ENCODE results near the gene KIAA0753. TPM values are rescaled to one million over a fixed set of nuclear protein-coding genes. Genes with fewer than 3 reads are reported as not detected.

Gene KIAA0753
- total and polyA plus RNA-seq, 2 of the 8 experiments (the other 6 are each of a cell fraction or from before 2014, with no cell fraction given) = 5.0 to 27.1 TPM

GRCh38 chr17:6666557-6666956 is 26.0 kb upstream of the KIAA0753 start:
- no peak overlapping the region for H3K14ac ChIP-seq (ENCODE audit: insufficient read length)
- no peaks in the 10 kb centered on the region for H3K79me1 ChIP-seq (ENCODE audit: low read depth, low read length)
- H3K27me3 ChIP-seq (replicated peaks in 1 of 4; ENCODE audit: control insufficient read depth in 3 of 4, extremely low read depth in 1 of 4, insufficient read depth in 3 of 4, low read length in 3 of 4) = peaks cover 0 to 6% (median 4%) of the 10 kb centered on the region in 4 experiments; a peak in 2 of 7 replicates
- H3K23me2 ChIP-seq (ENCODE audit: low read depth, low read length) = no peaks in the 10 kb centered on the region
- no peak for DNase-seq (ENCODE audit: low read depth in 1 of 2, low spot score in 2 of 2)
- no peak overlapping the region for H2AK5ac ChIP-seq (ENCODE audit: low read depth, low read length)
- H3K56ac ChIP-seq (replicated peaks; ENCODE audit: insufficient read length, low read depth, low read length) = no peak overlapping the region
- no peak overlapping the region for H3K4me3 ChIP-seq (ENCODE audit: extremely low read depth in 1 of 4, insufficient read depth in 2 of 4, low read depth in 3 of 4, low read length in 4 of 4)
- ChIA-PET CTCF (ENCODE audit: partially characterized antibody) (interaction anchor here (0.6 to 4.8 kb wide), 38 partner anchors 9 to 392 kb away, joined by 3 to 41 read pairs (median 4); partner anchors contain the start of genes ALOX12 and SLC13A5), POLR2A (ENCODE audit: partially characterized antibody) (no interaction called here)
- H4K91ac ChIP-seq (replicated peaks; ENCODE audit: insufficient read length, low read length) = no peak overlapping the region
- no peak overlapping the region for H4K5ac ChIP-seq (ENCODE audit: insufficient read length, low read depth, low read length)
- H2BK120ac ChIP-seq (replicated peaks; ENCODE audit: low read depth, low read length) = no peak overlapping the region
- H2AFZ ChIP-seq (ENCODE audit: low read length) = no peak overlapping the region
- no peak overlapping the region for H3K4ac ChIP-seq (replicated peaks; ENCODE audit: insufficient read length, low read depth, low read length)
- H3K36me3 ChIP-seq (ENCODE audit: control insufficient read depth in 2 of 4, insufficient read depth in 4 of 4, low read length in 3 of 4) = no peaks in the 10 kb centered on the region
- H2BK20ac ChIP-seq (ENCODE audit: low read length) = no peak overlapping the region
- H3K18ac ChIP-seq (ENCODE audit: extremely low read depth, low read length) = no peak overlapping the region
- H2BK5ac ChIP-seq (ENCODE audit: low read depth, low read length) = no peak overlapping the region
- no peak for FAIRE-seq
- H3K4me1 ChIP-seq (replicated peaks in 1 of 4; ENCODE audit: control insufficient read depth in 3 of 4, insufficient read depth in 4 of 4, low read length in 3 of 4) = peaks cover 0 to 2% (median 1%) of the 10 kb centered on the region in 4 experiments; a peak in 1 of 7 replicates
- TF ChIP-seq SAP30 (IDR thresholded peaks at IDR 0.05; ENCODE audit: insufficient read depth, insufficient replicate concordance, low read length) = no peak
- TF ChIP-seq HDAC2 (IDR thresholded peaks at IDR 0.05; ENCODE audit: borderline replicate concordance in 1 of 2, low read depth in 2 of 2, low read length in 2 of 2) = no peak
- TF ChIP-seq SRF (IDR thresholded peaks at IDR 0.05; ENCODE audit: low read depth, low read length) = no peak
- TF ChIP-seq CBX5 (IDR thresholded peaks at IDR 0.05; ENCODE audit: low read depth, low read length) = no peak
- no peak for TF ChIP-seq RAD21 (IDR thresholded peaks at IDR 0.05 in 1 of 2, conservative IDR thresholded peaks at IDR 0.05 in 1 of 2; ENCODE audit: low read depth in 2 of 2, low read length in 2 of 2)
- TF ChIP-seq EP300 (IDR thresholded peaks at IDR 0.05; ENCODE audit: borderline replicate concordance in 1 of 2, low read depth in 2 of 2, low read length in 2 of 2) = no peak
- no peak for TF ChIP-seq FOSL1 (IDR thresholded peaks at IDR 0.05; ENCODE audit: insufficient read depth, low read depth, low read length)
- no peak for TF ChIP-seq SUZ12 (IDR thresholded peaks at IDR 0.05; ENCODE audit: low read length)
- no peak for TF ChIP-seq CTBP2 (IDR thresholded peaks at IDR 0.05; ENCODE audit: borderline replicate concordance, insufficient read depth, insufficient read length, low read length)
- no peak for TF ChIP-seq CBX8 (IDR thresholded peaks at IDR 0.05; ENCODE audit: borderline replicate concordance, low read depth, low read length)
- peaks cover 0 to 2% of the 10 kb centered on the region in 2 experiments for H4K20me1 ChIP-seq (replicated peaks in 1 of 2; ENCODE audit: control insufficient read depth in 1 of 2, insufficient read depth in 2 of 2, low read length in 2 of 2)
- no peaks in the 10 kb centered on the region for H3K9me3 ChIP-seq (ENCODE audit: insufficient read depth in 2 of 2, low read depth in 1 of 2, low read length in 1 of 2)
- H2BK12ac ChIP-seq (ENCODE audit: low read depth, low read length) = no peak overlapping the region
- no peak overlapping the region for H3K9ac ChIP-seq (replicated peaks in 1 of 4; ENCODE audit: extremely low read depth in 1 of 4, low read depth in 3 of 4, low read length in 3 of 4)
- H4K8ac ChIP-seq (ENCODE audit: extremely low read depth, insufficient read depth, low read length) = no peak overlapping the region
- no peak overlapping the region for H3K4me2 ChIP-seq (ENCODE audit: insufficient read depth in 1 of 2, low read depth in 2 of 2, low read length in 2 of 2)
- 97% methylated on average over 6 of the region's 6 CpGs; no CpG with 5 or more reads in 1 of the 2 experiments for WGBS, 2 experiments (ENCODE audit: extremely low coverage in 1 of 2, insufficient coverage in 1 of 2, insufficient read length in 1 of 2, insufficient replicate concordance in 2 of 2, low coverage in 1 of 2, low lambda C conversion rate in 2 of 2, missing lambda C conversion rate in 1 of 2)
- no peaks in the 10 kb centered on the region for H3K79me2 ChIP-seq (ENCODE audit: control insufficient read depth in 1 of 2, insufficient read depth in 2 of 2, low read length in 2 of 2)
- no peak overlapping the region for H2BK15ac ChIP-seq (ENCODE audit: low read length)
- no peak overlapping the region for H3K23ac ChIP-seq (ENCODE audit: insufficient read length)
- H3K27ac ChIP-seq (ENCODE audit: low read depth, low read length) = no peak overlapping the region
